H54 (cell line): ENCODE measurements around the gene MRPL52.
"Not testable (repeated sequence)": the region's sequence is repeated elsewhere in the genome, so short reads cannot be mapped to it uniquely, and the experiment has no call there.

Experiments
- DNase-seq: peaks from one replicate; pipeline ENCODE4 v3.0.0; 2011; ENCODE audit warnings: low spot score, mixed read lengths; ENCODE audit not compliant: insufficient read length
- FAIRE-seq: peaks from 3 replicates; lab custom pipeline; 2011; peaks lifted over from hg19 to GRCh38; lab: Jason Lieb, UNC
- POLR2A ChIP-seq: IDR thresholded peaks from 2 replicates; pipeline ENCODE4 v1.6.1; 2011; ENCODE audit warnings: low read depth, mild to moderate bottlenecking, low read length

MRPL52 gene

GRCh38 chr14:22821193-22822015 is 8.3 kb upstream of the MRPL52 start:
- FAIRE-seq (no peak), DNase-seq (no peak)
- no peak for TF ChIP-seq POLR2A

GRCh38 chr14:22822016-22822570 is 7.6 kb upstream of the MRPL52 start:
- FAIRE-seq = no peak
- TF ChIP-seq POLR2A = no peak
- no peak for DNase-seq

GRCh38 chr14:22822571-22823098 is 7.1 kb upstream of the MRPL52 start:
- no peak for TF ChIP-seq POLR2A
- FAIRE-seq (no peak), DNase-seq (peak; percentile 48)

GRCh38 chr14:22824711-22825359 is 4.9 kb upstream of the MRPL52 start:
- FAIRE-seq (peak; percentile 83), DNase-seq (peak; percentile 48)
- TF ChIP-seq POLR2A = no peak

GRCh38 chr14:22829076-22829660 is 519 bp upstream of the MRPL52 start:
- not testable (repeated sequence) for FAIRE-seq, DNase-seq

GRCh38 chr14:22830443-22831010 is 840 bp downstream of the MRPL52 start:
- no peak for FAIRE-seq
- no peak for TF ChIP-seq POLR2A
- no peak for DNase-seq

- FAIRE-seq = no peak
- TF ChIP-seq POLR2A = no peak
- DNase-seq = no peak
Measured at GRCh38 chr14:22835505-22835904, 5.8 kb downstream of the MRPL52 start.

- no peak for FAIRE-seq
- TF ChIP-seq POLR2A = 0 out of 2 replicates have a peak, but pooled peaks have one; percentile 27
- DNase-seq = no peak
Measured at GRCh38 chr14:22836301-22837113, 6.8 kb downstream of the MRPL52 start, which contains the start of gene MMP14. TSS of gene MMP14 (plus strand) at chr14:22836585. CDS start at chr14:22836818, 233 bp downstream.

- no peak for DNase-seq
- 0 out of 2 replicates have a peak, but pooled peaks have one; percentile 9 for TF ChIP-seq POLR2A
- FAIRE-seq = no peak
Measured at GRCh38 chr14:22837114-22837749, 7.5 kb downstream of the MRPL52 start.

- FAIRE-seq (no peak), DNase-seq (no peak)
- TF ChIP-seq POLR2A = no peak
Measured at GRCh38 chr14:22837750-22838538, 8.3 kb downstream of the MRPL52 start.

- DNase-seq (no peak), FAIRE-seq (no peak)
- no peak for TF ChIP-seq POLR2A
Measured at GRCh38 chr14:22838631-22839041, 8.9 kb downstream of the MRPL52 start.

GRCh38 chr14:22839159-22839779 is 9.6 kb downstream of the MRPL52 start:
- DNase-seq (no peak), FAIRE-seq (no peak)
- TF ChIP-seq POLR2A = no peak
